ENCODE data around the gene CXCR6. TPM values are rescaled to one million over a fixed set of nuclear protein-coding genes. Genes with fewer than 3 reads are reported as not detected.

CXCR6 gene
- total RNA-seq, 1 experiment from 2014 or later: not detected

DNA sequence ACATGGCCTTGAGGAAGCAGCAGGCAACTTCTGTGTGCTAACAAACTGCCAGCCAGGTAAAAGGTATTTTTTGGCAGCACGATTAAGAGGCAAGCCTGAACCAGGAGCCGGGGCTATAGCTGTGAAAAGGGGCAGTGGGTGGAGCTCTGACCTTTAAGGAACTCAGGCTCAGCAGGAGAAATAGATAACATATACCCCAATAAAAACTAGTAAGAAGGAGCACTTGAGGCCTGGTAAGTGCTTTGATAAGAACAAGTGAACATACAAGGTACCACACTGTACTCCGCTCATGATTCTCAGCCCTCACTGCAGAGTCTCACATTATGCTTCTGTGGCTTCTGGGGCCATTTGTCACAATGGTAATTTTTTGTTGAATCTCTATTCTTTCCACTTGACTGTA, 46.9 kb downstream of the CXCR6 start:
- Mint-ChIP-seq H3K4me3 (no peak overlapping the region), H3K36me3 (ENCODE audit: insufficient read depth in 1 of 3, low read depth in 3 of 3) (peaks cover under 1 to 5% (median 3%) of the 10 kb centered on the region in 3 experiments; a peak in 5 of 7 replicates), H3K9me3 (no peaks in the 10 kb centered on the region), H3K27me3 (ENCODE audit: low read depth) (no peaks in the 10 kb centered on the region), H3K27ac (no peak overlapping the region), H3K4me1 (peaks cover 34 to 37% of the 10 kb centered on the region in 2 experiments)
- Histone ChIP-seq H3K9ac (ENCODE audit: extremely low read depth, insufficient read length, low read length) (no peak overlapping the region), H4K91ac (ENCODE audit: insufficient read length, low read depth, low read length) (no peak overlapping the region), H3K9me3 (ENCODE audit: control insufficient read depth, low read depth, low read length) (no peaks in the 10 kb centered on the region), H3K56ac (ENCODE audit: insufficient read length, low read depth, low read length) (no peak overlapping the region), H3T11ph (ENCODE audit: low read length) (no peak overlapping the region), H3K14ac (ENCODE audit: insufficient read depth, low read length) (no peak overlapping the region), H4K20me1 (ENCODE audit: control insufficient read depth, insufficient read depth, insufficient read length) (no peaks in the 10 kb centered on the region), H3K4ac (ENCODE audit: low read depth, low read length) (no peak overlapping the region), H2AFZ (ENCODE audit: low read length) (no peak overlapping the region), H4K5ac (ENCODE audit: insufficient read length, low read depth, low read length) (no peak overlapping the region), H2BK15ac (ENCODE audit: low read depth, low read length) (no peak overlapping the region), H3K18ac (ENCODE audit: insufficient read length, low read depth, low read length) (no peak overlapping the region), H3K23ac (ENCODE audit: insufficient read length, low read depth, low read length) (no peak overlapping the region), H3K23me2 (ENCODE audit: insufficient read length, low read depth, low read length, poor library complexity, severe bottlenecking) (peaks cover 3% of the 10 kb centered on the region), H2BK12ac (ENCODE audit: insufficient read length, low read depth, low read length) (no peak overlapping the region), H4K8ac (replicated peaks; ENCODE audit: insufficient read length, low read depth, low read length) (no peak overlapping the region), H3K27ac (ENCODE audit: insufficient read length, low read depth, low read length) (no peak overlapping the region), H3K27me3 (ENCODE audit: insufficient read depth, low read length) (no peaks in the 10 kb centered on the region), H2BK5ac (ENCODE audit: insufficient read length, low read length) (no peak overlapping the region), H3K4me2 (ENCODE audit: insufficient read depth, insufficient read length, low read length) (no peak overlapping the region), H2BK120ac (ENCODE audit: low read depth, low read length, poor library complexity, severe bottlenecking) (no peak overlapping the region), H2BK20ac (ENCODE audit: low read depth, low read length, poor library complexity, severe bottlenecking) (no peak overlapping the region), H3K4me1 (ENCODE audit: insufficient read depth, low read length) (peaks cover 15% of the 10 kb centered on the region; the same call in 1 of the 2 replicates), H2AK5ac (ENCODE audit: insufficient read length, low read length) (no peak overlapping the region), H3K79me1 (ENCODE audit: insufficient read depth, low read depth, low read length, poor library complexity, severe bottlenecking) (peaks cover 6% of the 10 kb centered on the region), H3K79me2 (ENCODE audit: insufficient read depth, low read length) (peaks cover 2% of the 10 kb centered on the region; the same call in 1 of the 2 replicates)
- no peak for DNase-seq
- TF ChIP-seq, protein P1, sequence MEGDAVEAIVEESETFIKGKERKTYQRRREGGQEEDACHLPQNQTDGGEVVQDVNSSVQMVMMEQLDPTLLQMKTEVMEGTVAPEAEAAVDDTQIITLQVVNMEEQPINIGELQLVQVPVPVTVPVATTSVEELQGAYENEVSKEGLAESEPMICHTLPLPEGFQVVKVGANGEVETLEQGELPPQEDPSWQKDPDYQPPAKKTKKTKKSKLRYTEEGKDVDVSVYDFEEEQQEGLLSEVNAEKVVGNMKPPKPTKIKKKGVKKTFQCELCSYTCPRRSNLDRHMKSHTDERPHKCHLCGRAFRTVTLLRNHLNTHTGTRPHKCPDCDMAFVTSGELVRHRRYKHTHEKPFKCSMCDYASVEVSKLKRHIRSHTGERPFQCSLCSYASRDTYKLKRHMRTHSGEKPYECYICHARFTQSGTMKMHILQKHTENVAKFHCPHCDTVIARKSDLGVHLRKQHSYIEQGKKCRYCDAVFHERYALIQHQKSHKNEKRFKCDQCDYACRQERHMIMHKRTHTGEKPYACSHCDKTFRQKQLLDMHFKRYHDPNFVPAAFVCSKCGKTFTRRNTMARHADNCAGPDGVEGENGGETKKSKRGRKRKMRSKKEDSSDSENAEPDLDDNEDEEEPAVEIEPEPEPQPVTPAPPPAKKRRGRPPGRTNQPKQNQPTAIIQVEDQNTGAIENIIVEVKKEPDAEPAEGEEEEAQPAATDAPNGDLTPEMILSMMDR (conservative IDR thresholded peaks at IDR 0.05): no peak
- WGBS (ENCODE audit: extremely low coverage, insufficient read length, low lambda C conversion rate): no CpG with 5 or more reads among the region's 3 CpGs

Data from H9 (cell line).